Transverse colon (tissue), 4 donors: ENCODE results near the gene SETD3. TPM values are rescaled to one million over a fixed set of nuclear protein-coding genes. Genes with fewer than 3 reads are reported as not detected.

Experiments
- DNase-seq: peaks from one replicate; pipeline ENCODE4 v3.0.0-alpha.2; 2019
- H3K27ac ChIP-seq, 4 donors: fragments of 200-600 bp; sonication (generic); 2 replicates each; pipeline ENCODE4 v1.5.1; 2016 to 2018; ENCODE audit warnings: inconsistent platforms in 4 of 4
- H3K27me3 ChIP-seq: fragments of 200-600 bp; sonication (generic); 2 replicates; pipeline ENCODE4 v1.5.1; 2017; ENCODE audit warnings: inconsistent platforms
- H3K36me3 ChIP-seq, 4 donors: fragments of 200-600 bp; sonication (generic); 2 replicates each; pipeline ENCODE4 v1.5.1; 2017 to 2019; ENCODE audit warnings: inconsistent platforms in 4 of 4
- H3K4me1 ChIP-seq, 4 donors: fragments of 200-600 bp; sonication (generic); 2 replicates each; pipeline ENCODE4 v1.5.1; 2017 to 2020; ENCODE audit warnings: inconsistent platforms in 4 of 4
- H3K4me3 ChIP-seq, 4 donors: fragments of 200-600 bp; sonication (generic); 1 replicate in 1 of 4; 2 replicates in 3 of 4; pipeline versions ENCODE4 v1.5.1 to v1.6.1; 2017 to 2019; ENCODE audit warnings: inconsistent platforms in 4 of 4
- H3K9me3 ChIP-seq, 2 donors: fragments of 200-600 bp; sonication (generic); 2 replicates each; pipeline ENCODE4 v1.5.1; 2017 to 2019; ENCODE audit warnings: inconsistent platforms in 2 of 2
- CTCF ChIP-seq, 5 experiments: fragments of 200-600 bp in 3 of 5; fragments of 450-650 bp in 2 of 5; sonication (generic) in 3 of 5; IDR thresholded peaks; 1 replicate in 2 of 5; 2 replicates in 3 of 5; pipeline ENCODE4 v1.5.1; 2016 to 2017; ENCODE audit warnings: antibody characterized with exemption in 5 of 5, inconsistent platforms in 3 of 5, mild to moderate bottlenecking in 2 of 5, moderate library complexity in 1 of 5
- EP300 ChIP-seq: sonication (generic); formaldehyde crosslinking; IDR thresholded peaks from one replicate; pipeline ENCODE4 v1.6.1; 2017; ENCODE audit warnings: antibody characterized with exemption, low read depth
- POLR2A ChIP-seq: fragments of 450-650 bp; IDR thresholded peaks from one replicate; pipeline ENCODE4 v1.6.1; 2016; ENCODE audit warnings: antibody characterized with exemption, mild to moderate bottlenecking, moderate library complexity
- POLR2AphosphoS5 ChIP-seq, 3 donors: sonication (generic); formaldehyde crosslinking; IDR thresholded peaks; one replicate each; pipeline ENCODE4 v1.6.1; 2016; ENCODE audit warnings: antibody characterized with exemption in 3 of 3
- WGBS, 2 donors: methylation state at CpG; one replicate each; pipeline ENCODE4 v1.1.5; 2018; ENCODE audit warnings: low coverage in 1 of 2; 5-methylcytosine and 5-hydroxymethylcytosine counted together
- in situ Hi-C, 4 donors: fragments of 200-750 bp; cut with MboI; loops; one replicate each; pipeline versions ENCODE4 v1.15.0 to v1.15.1; 2017; ENCODE audit warnings: low sequenced_read_pairs in 3 of 4, low pct_ligation_motif_present in 1 of 4, low pct_unique_long_range_greater_than_20kb in 1 of 4
- intact Hi-C: fragments of 100-400 bp; cut with DNase I; formaldehyde crosslinking; loops from one replicate; pipeline ENCODE4 v1.15.1; 2023; ENCODE audit warnings: low total_unique reads
- total RNA-seq, 4 donors: library from RNA; depleted of rRNA; stranded (reverse); fragments of >200 nt; gene quantifications; one replicate each; pipeline ENCODE4 v1.1.0, GENCODE V29; 2016

The SETD3 gene
- total RNA-seq, 4 donors from 2014 or later, result 50.1 to 224 (median 68.8) TPM

- in situ Hi-C loops, result no loop called here
- no peak overlapping the region for H3K4me3 ChIP-seq
- H3K27me3 ChIP-seq, result no peaks in the 10 kb centered on the region
- peaks cover 0 to 6% (median 2%) of the 10 kb centered on the region in 4 donors for H3K36me3 ChIP-seq
- intact Hi-C loops, result no loop called here
- no peaks in the 10 kb centered on the region for H3K9me3 ChIP-seq
- DNase-seq, result no peak
- H3K27ac ChIP-seq, result no peak overlapping the region
- 86 to 100% methylated on average over 1 to 3 of the region's 3 CpGs for WGBS, 2 donors
- TF ChIP-seq EP300 (no peak), POLR2A (no peak), POLR2AphosphoS5 (IDR thresholded peaks at IDR 0.05) (no peak), CTCF (IDR thresholded peaks at IDR 0.05) (no peak)
- peaks cover 0 to 11% (median 4%) of the 10 kb centered on the region in 4 donors for H3K4me1 ChIP-seq
Measured at GRCh38 chr14:99450266-99450665, 30.4 kb downstream of the SETD3 start.

DNA sequence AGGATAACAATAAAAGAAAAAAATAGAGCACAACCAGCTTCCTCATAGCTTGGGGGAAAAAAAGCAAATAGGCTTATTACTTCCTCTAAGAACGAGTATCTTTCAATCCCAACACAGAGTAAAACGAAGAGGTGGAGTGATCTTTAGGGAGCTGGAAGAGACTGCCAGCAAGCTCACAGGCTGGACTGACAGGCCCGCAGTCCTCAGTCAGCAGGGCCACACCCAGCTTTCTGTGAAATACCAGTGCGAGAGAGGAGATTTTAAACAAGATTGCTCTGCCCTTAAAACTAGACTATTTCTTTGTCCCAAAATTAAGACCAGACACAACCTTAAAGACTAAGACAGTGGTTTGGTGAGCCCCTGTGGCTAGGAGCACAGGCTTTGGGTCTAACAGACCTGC, 32.9 kb downstream of the SETD3 start:
- in situ Hi-C loops (no loop called here), intact Hi-C loops (no loop called here)
- H3K27me3 ChIP-seq, result no peaks in the 10 kb centered on the region
- peak overlapping the region in 3 of 4 donors; percentile 18 to 29 (median 22) for H3K27ac ChIP-seq
- no peak for TF ChIP-seq POLR2AphosphoS5 (IDR thresholded peaks at IDR 0.05)
- TF ChIP-seq POLR2A, result no peak
- no peak for TF ChIP-seq CTCF (IDR thresholded peaks at IDR 0.05)
- no peak for TF ChIP-seq EP300
- no peaks in the 10 kb centered on the region for H3K9me3 ChIP-seq
- 50 to 57% methylated on average over 4 of the region's 4 CpGs for WGBS, 2 donors
- peaks cover 0 to 11% (median 4%) of the 10 kb centered on the region in 4 donors for H3K4me1 ChIP-seq
- H3K36me3 ChIP-seq, result peaks cover 0 to 4% (median 2%) of the 10 kb centered on the region in 4 donors
- DNase-seq, result no peak
- no peak overlapping the region for H3K4me3 ChIP-seq

- in situ Hi-C loops, result no loop called here
- WGBS, 2 donors, result 90% methylated on average over 2 to 7 of the region's 7 CpGs
- no peaks in the 10 kb centered on the region for H3K27me3 ChIP-seq
- no peak overlapping the region for H3K4me3 ChIP-seq
- no peak overlapping the region for H3K27ac ChIP-seq
- intact Hi-C loops, result no loop called here
- no peaks in the 10 kb centered on the region for H3K9me3 ChIP-seq
- TF ChIP-seq EP300, result no peak
- no peak for TF ChIP-seq POLR2AphosphoS5 (IDR thresholded peaks at IDR 0.05)
- no peak for TF ChIP-seq POLR2A
- TF ChIP-seq CTCF (IDR thresholded peaks at IDR 0.05), result no peak
- H3K36me3 ChIP-seq, result peaks cover 0 to 3% (median 0%) of the 10 kb centered on the region in 4 donors
- H3K4me1 ChIP-seq, result peaks cover 0 to 11% (median 4%) of the 10 kb centered on the region in 4 donors
- DNase-seq, result no peak
Measured at GRCh38 chr14:99445931-99446330, 34.7 kb downstream of the SETD3 start.

GRCh38 chr14:99441918-99442317, 38.7 kb downstream of the SETD3 start:
- H3K9me3 ChIP-seq, result no peaks in the 10 kb centered on the region
- H3K27me3 ChIP-seq, result no peaks in the 10 kb centered on the region
- 73 to 90% methylated on average over 3 to 7 of the region's 7 CpGs for WGBS, 2 donors
- H3K27ac ChIP-seq, result no peak overlapping the region
- no peak overlapping the region for H3K4me3 ChIP-seq
- in situ Hi-C loops, result no loop called here
- no peak for DNase-seq
- no peak for TF ChIP-seq CTCF (IDR thresholded peaks at IDR 0.05)
- TF ChIP-seq POLR2A, result no peak
- no peak for TF ChIP-seq POLR2AphosphoS5 (IDR thresholded peaks at IDR 0.05)
- no peak for TF ChIP-seq EP300
- H3K4me1 ChIP-seq, result no peaks in the 10 kb centered on the region
- peaks cover 0 to 11% (median 3%) of the 10 kb centered on the region in 4 donors for H3K36me3 ChIP-seq
- intact Hi-C loops, result no loop called here
